ENCODE results near the gene ATP6V1F.

DNA sequence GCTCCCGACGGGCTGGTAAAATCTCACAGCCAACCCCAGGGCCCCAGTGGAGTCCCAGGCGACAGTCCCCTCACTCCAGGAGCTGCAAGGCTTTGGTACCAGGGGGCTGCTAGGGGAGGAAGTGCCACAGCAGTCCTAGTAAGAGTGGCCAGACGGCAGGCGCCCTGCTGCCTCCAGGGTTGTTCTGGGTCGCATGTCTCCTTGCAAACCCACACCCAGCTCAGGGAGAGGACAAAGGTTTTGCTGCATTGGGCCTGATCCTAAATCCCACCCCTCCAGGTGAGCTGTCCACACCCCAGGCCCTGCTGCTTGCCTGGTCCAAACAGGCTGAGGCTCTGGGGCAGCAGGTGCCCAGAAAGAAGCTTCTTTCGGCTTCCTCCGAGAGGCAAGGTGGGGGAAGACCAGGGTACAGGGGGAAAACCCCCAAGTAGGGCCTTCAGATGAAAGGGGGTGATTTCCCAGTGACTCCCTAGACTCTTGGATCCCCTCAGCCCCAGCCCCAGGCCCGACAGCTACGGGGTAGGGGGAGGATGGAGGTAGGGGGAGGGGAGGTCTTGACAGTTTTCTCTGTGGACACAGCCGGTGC is 52.0 kb downstream of the ATP6V1F start:
- TF ChIP-seq, protein P1, sequence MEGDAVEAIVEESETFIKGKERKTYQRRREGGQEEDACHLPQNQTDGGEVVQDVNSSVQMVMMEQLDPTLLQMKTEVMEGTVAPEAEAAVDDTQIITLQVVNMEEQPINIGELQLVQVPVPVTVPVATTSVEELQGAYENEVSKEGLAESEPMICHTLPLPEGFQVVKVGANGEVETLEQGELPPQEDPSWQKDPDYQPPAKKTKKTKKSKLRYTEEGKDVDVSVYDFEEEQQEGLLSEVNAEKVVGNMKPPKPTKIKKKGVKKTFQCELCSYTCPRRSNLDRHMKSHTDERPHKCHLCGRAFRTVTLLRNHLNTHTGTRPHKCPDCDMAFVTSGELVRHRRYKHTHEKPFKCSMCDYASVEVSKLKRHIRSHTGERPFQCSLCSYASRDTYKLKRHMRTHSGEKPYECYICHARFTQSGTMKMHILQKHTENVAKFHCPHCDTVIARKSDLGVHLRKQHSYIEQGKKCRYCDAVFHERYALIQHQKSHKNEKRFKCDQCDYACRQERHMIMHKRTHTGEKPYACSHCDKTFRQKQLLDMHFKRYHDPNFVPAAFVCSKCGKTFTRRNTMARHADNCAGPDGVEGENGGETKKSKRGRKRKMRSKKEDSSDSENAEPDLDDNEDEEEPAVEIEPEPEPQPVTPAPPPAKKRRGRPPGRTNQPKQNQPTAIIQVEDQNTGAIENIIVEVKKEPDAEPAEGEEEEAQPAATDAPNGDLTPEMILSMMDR (IDR thresholded peaks at IDR 0.05), result no peak
- no peak for TF ChIP-seq POLR2A (IDR thresholded peaks at IDR 0.05)

Data from testis (tissue), 2 donors.